ENCODE results near the gene PIK3C2G. TPM values are rescaled to one million over a fixed set of nuclear protein-coding genes. Genes with fewer than 3 reads are reported as not detected.
"Not testable (repeated sequence)": the region's sequence is repeated elsewhere in the genome, so short reads cannot be mapped to it uniquely, and the experiment has no call there.

Gene PIK3C2G
- total RNA-seq, 8 experiments from 2014 or later = 0.05 to 0.92 (median 0.19) TPM; not detected in 5

DNA sequence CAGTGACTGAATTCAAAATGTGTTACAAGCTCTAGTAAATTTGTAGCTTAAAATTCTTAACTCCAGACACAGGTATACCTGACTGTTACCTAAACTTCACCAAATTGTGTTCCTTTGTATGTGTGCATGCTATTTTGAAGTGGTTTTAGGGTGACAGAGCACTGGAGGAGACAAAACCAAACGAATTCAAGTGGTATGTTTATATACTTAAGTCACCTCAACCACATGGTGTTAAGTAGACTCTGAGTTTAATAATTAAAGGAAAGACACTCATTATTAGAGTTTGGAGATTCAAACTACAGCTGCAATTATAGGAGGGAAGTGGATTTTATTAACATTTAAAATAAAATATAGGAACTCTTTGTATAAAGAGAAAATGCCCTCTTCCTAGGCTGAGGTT, 392.1 kb downstream of the PIK3C2G start:
- in situ Hi-C loops (cut with MboI; ENCODE audit: low pct_unique_long_range_greater_than_20kb in 2 of 9, low sequenced_read_pairs in 9 of 9, unreplicated experiment in 9 of 9) = no loop called here
- no peak overlapping the region for H3K4me3 ChIP-seq
- ATAC-seq (replicated peaks in 6 of 8) = no peak
- H3K27ac ChIP-seq = no peak overlapping the region
- WGBS, 10 experiments = 0 to 75% (median 56%) methylated on average over 1 of the region's 1 CpG; no CpG with 5 or more reads in 3 of the 10 experiments
- peaks cover 0 to 6% of the 10 kb centered on the region in 2 donors for H3K4me1 ChIP-seq (replicated peaks in 1 of 2)

DNA sequence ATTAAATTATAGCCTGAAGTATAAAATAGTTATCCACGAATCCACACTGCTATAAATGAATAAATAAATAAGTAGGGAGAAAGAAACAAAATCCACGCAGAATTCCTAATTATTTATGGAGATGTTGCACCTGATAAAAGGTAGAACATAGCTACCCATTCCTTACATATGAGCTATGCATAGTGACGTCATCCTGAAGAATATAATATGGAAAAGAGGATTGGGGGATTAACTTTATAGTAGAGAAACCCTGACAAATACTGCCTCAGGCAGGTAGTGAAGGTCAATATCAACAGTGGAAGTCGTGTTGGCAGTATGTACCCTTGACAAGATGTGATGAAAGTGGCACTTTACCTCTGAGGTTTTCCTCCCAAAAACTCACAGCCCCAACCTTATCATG, 394.0 kb downstream of the PIK3C2G start:
- in situ Hi-C loops (cut with MboI; ENCODE audit: low pct_unique_long_range_greater_than_20kb in 2 of 9, low sequenced_read_pairs in 9 of 9, unreplicated experiment in 9 of 9) = no loop called here
- Histone ChIP-seq H3K4me3 (no peak overlapping the region), H3K27ac (no peak overlapping the region), H3K4me1 (replicated peaks in 1 of 2) (peaks cover 0 to 6% of the 10 kb centered on the region in 2 donors)
- WGBS, 10 experiments = 21 to 94% (median 70%) methylated on average over 1 to 4 of the region's 4 CpGs
- no peak for ATAC-seq (replicated peaks in 6 of 8)

DNA sequence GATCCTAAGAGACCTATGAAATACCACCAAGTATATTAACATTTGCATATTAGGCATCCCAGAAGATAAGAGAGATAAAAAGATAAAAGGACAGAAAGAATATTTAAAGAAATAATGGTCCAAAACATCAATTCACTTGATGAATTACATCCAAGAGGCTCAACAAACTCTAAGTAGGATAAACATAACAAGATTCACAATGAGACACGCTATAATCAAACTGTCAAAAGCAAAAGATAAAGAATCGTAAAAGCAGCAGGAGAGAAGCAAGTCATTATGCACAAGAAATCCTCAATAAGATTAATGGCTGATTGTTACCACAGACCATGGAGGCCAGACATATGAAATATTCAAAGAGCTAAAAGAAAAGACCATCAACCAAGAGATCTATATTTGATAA, 396.9 kb downstream of the PIK3C2G start:
- no peak for ATAC-seq (replicated peaks in 6 of 8)
- H3K4me3 ChIP-seq = no peak overlapping the region
- 29 to 100% (median 81%) methylated on average over 1 to 2 of the region's 2 CpGs for WGBS, 10 experiments
- no peaks in the 10 kb centered on the region for H3K4me1 ChIP-seq (replicated peaks in 1 of 2)
- in situ Hi-C loops (cut with MboI; ENCODE audit: low pct_unique_long_range_greater_than_20kb in 2 of 9, low sequenced_read_pairs in 9 of 9, unreplicated experiment in 9 of 9) = no loop called here
- no peak overlapping the region for H3K27ac ChIP-seq

DNA sequence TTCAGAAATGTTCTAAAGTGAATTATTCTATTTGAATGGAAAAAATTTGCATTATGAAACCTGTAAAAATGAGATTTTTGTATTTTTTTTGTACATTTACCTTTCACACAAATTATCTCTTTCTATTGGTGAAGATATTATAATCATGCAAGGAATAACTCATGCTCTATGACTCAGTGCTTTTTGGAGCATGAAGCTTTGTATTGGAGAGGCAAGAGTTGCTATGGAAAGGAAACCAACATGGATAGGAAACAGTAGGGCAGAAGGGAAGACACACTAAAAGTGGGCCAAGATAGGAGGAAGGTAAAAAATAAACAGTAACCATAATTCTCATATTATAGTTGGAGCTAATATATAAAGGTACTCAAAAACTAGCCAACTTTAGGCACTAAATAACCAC, 397.5 kb downstream of the PIK3C2G start:
- Histone ChIP-seq H3K27ac (no peak overlapping the region), H3K4me3 (no peak overlapping the region), H3K4me1 (replicated peaks in 1 of 2) (no peaks in the 10 kb centered on the region)
- ATAC-seq (replicated peaks in 6 of 8) = no peak
- in situ Hi-C loops (cut with MboI; ENCODE audit: low pct_unique_long_range_greater_than_20kb in 2 of 9, low sequenced_read_pairs in 9 of 9, unreplicated experiment in 9 of 9) = no loop called here

DNA sequence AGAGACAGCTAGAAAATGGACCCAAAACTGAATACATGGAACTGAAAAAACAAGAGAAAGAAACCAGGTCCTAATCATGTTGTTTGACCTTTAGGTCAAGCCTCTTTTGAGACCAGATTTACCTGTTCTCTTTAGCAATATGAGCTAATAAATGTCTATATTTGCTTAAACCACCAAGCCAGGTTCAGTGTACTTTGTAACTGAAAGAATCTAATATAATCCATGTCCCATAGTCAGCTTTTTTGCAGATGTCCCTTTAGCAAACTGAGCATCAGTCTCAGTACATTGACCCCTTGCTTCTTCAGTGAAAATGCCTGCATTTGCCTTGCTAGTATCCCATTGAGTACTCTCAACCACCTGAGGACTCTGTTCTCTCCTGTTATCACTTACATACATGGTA, 414.8 kb downstream of the PIK3C2G start:
- in situ Hi-C loops (cut with MboI; ENCODE audit: low pct_unique_long_range_greater_than_20kb in 2 of 9, low sequenced_read_pairs in 9 of 9, unreplicated experiment in 9 of 9) = no loop called here
- no peaks in the 10 kb centered on the region for H3K4me1 ChIP-seq (replicated peaks in 1 of 2)
- no peak for ATAC-seq (replicated peaks in 6 of 8)
- no peak overlapping the region for H3K27ac ChIP-seq
- H3K4me3 ChIP-seq = no peak overlapping the region

DNA sequence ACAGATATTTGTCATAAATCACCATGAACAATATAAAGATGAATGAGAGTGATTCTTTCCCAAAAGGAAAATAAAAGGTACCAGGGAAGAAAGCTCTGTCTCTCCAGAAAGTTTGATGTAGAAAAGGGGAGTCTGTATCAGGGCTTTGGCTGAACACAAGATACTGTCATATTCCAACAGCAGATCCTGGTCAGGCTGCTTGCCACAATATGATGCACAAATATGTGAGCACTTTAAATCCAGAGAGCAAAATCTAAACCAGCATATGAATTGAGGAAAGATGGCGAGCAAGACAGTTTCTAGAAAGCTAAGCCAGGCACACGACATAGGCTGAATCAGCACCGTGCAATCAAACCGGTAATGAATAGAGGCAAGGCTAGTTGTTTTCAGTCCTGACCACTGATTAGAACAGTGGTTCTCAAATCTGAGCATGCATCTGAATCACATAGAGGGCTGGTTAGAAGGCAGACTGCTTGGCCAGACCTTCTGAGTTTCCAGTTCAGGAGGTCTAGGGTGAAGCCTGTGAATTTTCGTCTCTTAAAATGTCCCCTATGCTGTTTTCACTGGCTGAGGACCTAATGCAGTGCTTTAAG, 415.8 kb downstream of the PIK3C2G start:
- ATAC-seq (replicated peaks in 6 of 8) = no peak
- WGBS, 10 experiments = 27 to 100% (median 82%) methylated on average over 2 to 5 of the region's 5 CpGs; no CpG with 5 or more reads in 3 of the 10 experiments
- Histone ChIP-seq H3K27ac (no peak overlapping the region), H3K4me1 (replicated peaks in 1 of 2) (no peaks in the 10 kb centered on the region), H3K4me3 (no peak overlapping the region)
- in situ Hi-C loops (cut with MboI; ENCODE audit: low pct_unique_long_range_greater_than_20kb in 2 of 9, low sequenced_read_pairs in 9 of 9, unreplicated experiment in 9 of 9) = no loop called here

DNA sequence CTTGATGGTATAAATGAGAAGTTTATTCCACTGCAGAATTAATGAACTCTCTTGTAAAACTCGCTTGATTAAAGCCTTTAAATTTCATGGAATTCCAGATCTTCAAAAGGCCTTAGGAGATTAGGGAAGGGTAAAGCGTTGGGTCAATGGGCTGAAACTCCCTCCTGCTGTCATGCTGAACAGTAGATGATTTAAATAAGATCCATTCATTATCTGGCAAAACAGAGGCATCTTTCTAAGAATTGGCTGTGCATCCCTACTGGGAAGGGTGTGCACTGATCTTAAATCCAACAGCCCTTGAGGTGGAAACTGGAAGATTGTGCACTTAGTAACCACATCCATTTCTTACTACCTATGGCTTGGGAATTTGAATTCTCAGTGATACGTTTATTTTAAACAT, 420.5 kb downstream of the PIK3C2G start:
- in situ Hi-C loops (cut with MboI; ENCODE audit: low pct_unique_long_range_greater_than_20kb in 2 of 9, low sequenced_read_pairs in 9 of 9, unreplicated experiment in 9 of 9) = no loop called here
- H3K4me3 ChIP-seq = no peak overlapping the region
- WGBS, 10 experiments = 34 to 90% (median 58%) methylated on average over 2 to 3 of the region's 3 CpGs
- H3K27ac ChIP-seq = no peak overlapping the region
- ATAC-seq (replicated peaks in 6 of 8) = no peak
- no peaks in the 10 kb centered on the region for H3K4me1 ChIP-seq (replicated peaks in 1 of 2)

DNA sequence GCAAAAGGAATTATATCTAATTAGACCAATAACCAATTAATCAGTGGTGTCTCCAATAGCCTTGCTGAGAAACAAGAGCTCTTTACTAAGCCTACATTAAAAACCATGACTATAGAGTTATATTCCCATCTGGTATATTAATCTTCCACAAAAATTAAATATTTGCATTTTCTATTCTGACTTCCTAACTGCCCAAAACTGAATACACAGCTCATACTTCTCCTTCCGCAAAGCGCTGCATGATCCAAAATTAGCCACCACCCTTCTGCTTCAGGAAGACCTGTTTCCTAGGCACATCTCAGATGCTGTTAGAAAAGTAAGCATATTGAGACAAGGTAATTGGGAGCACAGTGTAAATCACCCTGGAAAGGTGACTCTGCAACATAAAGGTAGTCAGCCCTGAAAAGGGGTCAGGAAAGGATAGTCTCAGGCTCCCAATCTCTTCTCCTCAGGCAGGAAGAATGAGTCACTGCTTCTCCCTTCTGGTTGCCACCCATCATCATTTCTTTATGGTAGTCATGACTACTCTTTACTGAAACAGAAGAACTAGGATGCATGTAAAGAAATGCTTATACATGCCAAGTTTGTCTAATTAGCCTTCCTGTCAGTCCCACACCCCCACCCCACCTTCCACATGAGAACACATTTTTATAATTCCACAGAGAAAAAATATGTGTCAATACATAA, 422.2 kb downstream of the PIK3C2G start:
- no peak overlapping the region for H3K4me3 ChIP-seq
- no peak overlapping the region for H3K27ac ChIP-seq
- H3K4me1 ChIP-seq (replicated peaks in 1 of 2) = no peaks in the 10 kb centered on the region
- WGBS, 10 experiments = 0 to 100% (median 91%) methylated on average over 1 to 2 of the region's 2 CpGs; no CpG with 5 or more reads in 3 of the 10 experiments
- ATAC-seq (replicated peaks in 6 of 8) = peak in 5 of 8 experiments; percentile 46 to 99 (median 97)
- in situ Hi-C loops (cut with MboI; ENCODE audit: low pct_unique_long_range_greater_than_20kb in 2 of 9, low sequenced_read_pairs in 9 of 9, unreplicated experiment in 9 of 9) = no loop called here

DNA sequence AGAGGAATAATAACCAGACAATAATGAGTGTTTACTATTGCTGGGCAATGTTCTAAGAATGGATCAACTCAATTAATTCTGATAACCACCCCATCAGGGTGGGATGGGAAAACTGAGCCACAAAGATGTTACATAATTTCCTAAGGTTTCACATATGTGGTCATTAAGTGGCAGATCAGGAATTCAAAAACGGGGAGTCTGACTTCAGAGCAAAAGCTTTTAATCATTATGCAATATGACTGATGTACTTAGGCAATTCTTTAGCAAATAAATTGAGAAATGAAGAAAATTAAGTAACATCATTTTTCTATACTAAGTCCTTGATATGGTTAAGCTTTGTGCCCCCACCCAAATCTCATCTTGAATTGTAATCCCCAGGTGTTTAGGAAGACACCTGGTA, 423.1 kb downstream of the PIK3C2G start:
- Histone ChIP-seq H3K4me1 (replicated peaks in 1 of 2) (no peaks in the 10 kb centered on the region), H3K27ac (no peak overlapping the region), H3K4me3 (no peak overlapping the region)
- 0 to 83% (median 46%) methylated on average over 1 of the region's 1 CpG; no CpG with 5 or more reads in 2 of the 10 experiments for WGBS, 10 experiments
- no peak for ATAC-seq (replicated peaks in 6 of 8)
- in situ Hi-C loops (cut with MboI; ENCODE audit: low pct_unique_long_range_greater_than_20kb in 2 of 9, low sequenced_read_pairs in 9 of 9, unreplicated experiment in 9 of 9) = no loop called here

DNA sequence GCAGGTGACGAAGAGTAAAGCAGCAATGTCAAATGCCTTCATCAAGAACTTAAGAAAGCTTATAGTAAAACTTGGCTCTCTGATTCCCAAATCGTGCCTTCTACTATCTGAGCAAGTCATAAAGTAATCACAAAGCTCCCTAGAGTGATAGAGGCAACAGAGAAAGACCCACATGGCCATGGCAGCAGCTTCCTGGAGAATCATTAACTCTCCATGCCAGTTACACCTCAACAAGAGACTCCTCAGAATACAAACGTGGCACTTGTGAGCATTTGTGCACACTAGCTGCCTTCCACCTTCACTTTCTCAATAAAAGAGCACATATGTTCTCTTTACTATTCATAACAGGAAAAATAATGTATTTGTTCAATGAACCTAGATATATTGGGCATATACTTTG, 428.5 kb downstream of the PIK3C2G start:
- in situ Hi-C loops (cut with MboI; ENCODE audit: low pct_unique_long_range_greater_than_20kb in 2 of 9, low sequenced_read_pairs in 9 of 9, unreplicated experiment in 9 of 9) = no loop called here
- no peak for ATAC-seq (replicated peaks in 6 of 8)
- H3K4me1 ChIP-seq (replicated peaks in 1 of 2) = no peaks in the 10 kb centered on the region
- 33 to 100% (median 80%) methylated on average over 1 to 3 of the region's 3 CpGs; no CpG with 5 or more reads in 2 of the 10 experiments for WGBS, 10 experiments
- no peak overlapping the region for H3K4me3 ChIP-seq
- H3K27ac ChIP-seq = no peak overlapping the region

DNA sequence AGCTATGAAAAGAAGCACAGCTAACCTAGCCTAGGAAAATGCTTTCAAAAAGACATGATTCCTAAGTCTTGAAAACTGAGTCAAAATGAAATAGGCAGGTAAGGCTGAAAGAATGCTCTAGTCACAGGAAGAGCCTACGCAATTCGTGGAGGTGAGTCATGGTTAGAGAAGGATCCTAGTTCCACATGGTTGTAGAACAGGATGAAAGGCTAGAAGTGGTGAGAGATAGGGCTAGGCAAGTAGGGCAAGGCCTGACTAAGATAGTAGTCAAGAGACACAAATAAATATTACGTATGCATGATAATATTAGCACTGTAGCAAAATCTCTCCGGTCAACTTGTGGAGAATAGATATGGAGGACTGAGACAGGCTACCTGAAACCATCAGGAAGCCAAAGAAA, 429.3 kb downstream of the PIK3C2G start:
- 8 to 100% (median 88%) methylated on average over 1 to 4 of the region's 4 CpGs for WGBS, 10 experiments
- H3K4me1 ChIP-seq (replicated peaks in 1 of 2) = no peaks in the 10 kb centered on the region
- H3K27ac ChIP-seq = no peak overlapping the region
- in situ Hi-C loops (cut with MboI; ENCODE audit: low pct_unique_long_range_greater_than_20kb in 2 of 9, low sequenced_read_pairs in 9 of 9, unreplicated experiment in 9 of 9) = no loop called here
- peak in 2 of 8 experiments; percentile 37 to 52 for ATAC-seq (replicated peaks in 6 of 8)
- H3K4me3 ChIP-seq = no peak overlapping the region

DNA sequence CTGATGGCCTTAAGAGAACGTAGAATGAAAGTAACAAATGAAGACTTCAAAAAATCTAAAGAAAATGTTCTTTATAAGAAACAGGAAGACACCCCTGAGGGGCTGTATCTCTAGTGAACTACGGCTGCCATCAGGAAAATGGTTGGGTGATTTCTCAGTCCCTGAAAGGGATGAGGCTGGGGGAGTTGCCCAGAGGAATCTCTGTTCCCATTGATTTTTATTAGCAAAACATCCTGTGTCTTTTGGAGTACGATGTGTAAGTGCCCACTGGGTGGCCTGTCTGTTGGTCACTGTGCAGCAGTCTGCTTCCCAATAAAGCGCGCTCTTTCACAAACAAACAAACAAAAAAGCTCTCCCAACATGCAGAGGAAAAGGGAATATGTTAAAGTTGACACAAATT, 432.7 kb downstream of the PIK3C2G start:
- in situ Hi-C loops (cut with MboI; ENCODE audit: low pct_unique_long_range_greater_than_20kb in 2 of 9, low sequenced_read_pairs in 9 of 9, unreplicated experiment in 9 of 9); H3K27ac ChIP-seq; H3K4me1 ChIP-seq (replicated peaks in 1 of 2); H3K4me3 ChIP-seq; ATAC-seq (replicated peaks in 6 of 8): not testable (repeated sequence)
- 60 to 100% (median 83%) methylated on average over 1 to 5 of the region's 5 CpGs; no CpG with 5 or more reads in 1 of the 10 experiments for WGBS, 10 experiments

DNA sequence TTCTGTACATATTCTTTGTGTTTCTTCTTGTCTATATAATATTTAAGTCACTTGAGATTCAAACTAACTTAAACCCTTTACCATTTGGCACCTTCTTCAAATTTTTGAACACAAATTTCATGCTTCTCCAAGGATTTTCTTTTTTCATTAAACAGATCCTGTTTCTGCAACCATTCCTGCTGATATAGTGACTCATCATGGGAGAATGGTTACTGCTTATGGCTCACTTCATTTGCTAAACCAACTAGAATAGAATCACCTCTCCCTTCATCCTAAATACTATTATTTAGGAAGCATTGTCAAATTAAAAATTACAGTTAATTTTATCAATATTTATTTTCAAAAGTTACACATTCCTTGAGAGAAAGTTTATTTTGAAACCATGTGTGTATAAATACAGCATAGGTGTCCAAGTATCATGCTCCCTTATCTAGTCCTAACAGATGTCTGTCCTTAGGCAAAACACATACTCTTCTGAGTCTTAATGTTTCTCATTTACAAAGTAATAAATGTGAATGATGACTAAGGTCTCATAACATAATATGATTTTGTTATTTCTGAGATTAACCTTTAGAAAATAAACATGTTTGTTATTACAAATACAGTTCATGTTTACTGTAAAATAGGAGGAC, 435.8 kb downstream of the PIK3C2G start:
- in situ Hi-C loops (cut with MboI; ENCODE audit: low pct_unique_long_range_greater_than_20kb in 2 of 9, low sequenced_read_pairs in 9 of 9, unreplicated experiment in 9 of 9) = no loop called here
- Histone ChIP-seq H3K27ac (no peak overlapping the region), H3K4me1 (replicated peaks in 1 of 2) (no peaks in the 10 kb centered on the region), H3K4me3 (no peak overlapping the region)
- ATAC-seq (replicated peaks in 6 of 8) = peak in 2 of 8 experiments; percentile 50 to 72
